GM18498 (cell line): ENCODE results near the gene C5orf63.
"Not testable (repeated sequence)": the region's sequence is repeated elsewhere in the genome, so short reads cannot be mapped to it uniquely, and the experiment has no call there.

Experiments
- ATAC-seq: cut with Tn5 transposase; IDR thresholded peaks from one replicate; pipeline ENCODE4 v1.9.1; 2021; ENCODE audit warnings: mild to moderate bottlenecking, moderate library complexity; ENCODE audit not compliant: unreplicated experiment

The C5orf63 gene

GRCh38 chr5:127010362-127010761 is 62.9 kb downstream of the C5orf63 start:
- no peak for ATAC-seq

- ATAC-seq = no peak
Measured at GRCh38 chr5:127009784-127010183, 63.5 kb downstream of the C5orf63 start.

- ATAC-seq = no peak
Measured at GRCh38 chr5:127008300-127008975, 64.9 kb downstream of the C5orf63 start.

- no peak for ATAC-seq
Measured at GRCh38 chr5:127007522-127007921, 65.8 kb downstream of the C5orf63 start.

- no peak for ATAC-seq
Measured at GRCh38 chr5:127006744-127007143, 66.6 kb downstream of the C5orf63 start.

- not testable (repeated sequence) for ATAC-seq
Measured at GRCh38 chr5:127005282-127005681, 68.0 kb downstream of the C5orf63 start.

GRCh38 chr5:127004721-127005120 is 68.6 kb downstream of the C5orf63 start:
- ATAC-seq = no peak

- no peak for ATAC-seq
Measured at GRCh38 chr5:127003798-127004495, 69.4 kb downstream of the C5orf63 start.

GRCh38 chr5:127002390-127002789 is 70.9 kb downstream of the C5orf63 start:
- ATAC-seq = no peak

GRCh38 chr5:127001621-127002296 is 71.5 kb downstream of the C5orf63 start:
- no peak for ATAC-seq
